ENCODE results near the gene ESPN.
"Not testable (repeated sequence)": the region's sequence is repeated elsewhere in the genome, so short reads cannot be mapped to it uniquely, and the experiment has no call there.

The ESPN gene

GRCh38 chr1:6423321-6423999, 1.1 kb upstream of the ESPN start:
- peak overlapping the region; percentile 53 for H3K4me2 ChIP-seq (ENCODE audit: low read length)
- no peak overlapping the region for H3K4me3 ChIP-seq (ENCODE audit: low read length)
- no peaks in the 10 kb centered on the region for H3K9me3 ChIP-seq (replicated peaks; ENCODE audit: low read length)

GRCh38 chr1:6424000-6424565, 493 bp upstream of the ESPN start:
- peaks cover 72% of the 10 kb centered on the region for H3K27me3 ChIP-seq (ENCODE audit: control insufficient read depth, insufficient read depth, low read length)
- H3K4me1 ChIP-seq (ENCODE audit: control insufficient read depth, insufficient read depth, low read length): peaks cover 33% of the 10 kb centered on the region
- no peak overlapping the region for H3K9ac ChIP-seq (ENCODE audit: low read depth, low read length)
- H3K4me3 ChIP-seq (ENCODE audit: low read length): no peak overlapping the region
- H3K36me3 ChIP-seq (ENCODE audit: insufficient read depth, low read length): no peaks in the 10 kb centered on the region
- peak overlapping the region; percentile 53 for H3K4me2 ChIP-seq (ENCODE audit: low read length)
- no peaks in the 10 kb centered on the region for H3K9me3 ChIP-seq (replicated peaks; ENCODE audit: low read length)

More at GRCh38 chr1:6423321-6423999, 1.1 kb upstream of the ESPN start:
- H3K4me1 ChIP-seq (ENCODE audit: control insufficient read depth, insufficient read depth, low read length): peaks cover 33% of the 10 kb centered on the region
- H3K36me3 ChIP-seq (ENCODE audit: insufficient read depth, low read length): no peaks in the 10 kb centered on the region
- H3K9ac ChIP-seq (ENCODE audit: low read depth, low read length): no peak overlapping the region
- peaks cover 77% of the 10 kb centered on the region for H3K27me3 ChIP-seq (ENCODE audit: control insufficient read depth, insufficient read depth, low read length)

- H3K4me2 ChIP-seq (ENCODE audit: low read length): no peak overlapping the region
- H3K4me1 ChIP-seq (ENCODE audit: control insufficient read depth, insufficient read depth, low read length): peaks cover 28% of the 10 kb centered on the region
- H3K36me3 ChIP-seq (ENCODE audit: insufficient read depth, low read length): no peaks in the 10 kb centered on the region
- no peak overlapping the region for H3K4me3 ChIP-seq (ENCODE audit: low read length)
- no peaks in the 10 kb centered on the region for H3K9me3 ChIP-seq (replicated peaks; ENCODE audit: low read length)
- peaks cover 72% of the 10 kb centered on the region for H3K27me3 ChIP-seq (ENCODE audit: control insufficient read depth, insufficient read depth, low read length)
- H3K9ac ChIP-seq (ENCODE audit: low read depth, low read length): no peak overlapping the region
Observed at GRCh38 chr1:6425658-6426057, 1.1 kb downstream of the ESPN start.

GRCh38 chr1:6426277-6426971, 1.8 kb downstream of the ESPN start:
- no peak overlapping the region for H3K4me2 ChIP-seq (ENCODE audit: low read length)
- H3K27me3 ChIP-seq (ENCODE audit: control insufficient read depth, insufficient read depth, low read length): peaks cover 69% of the 10 kb centered on the region
- H3K9ac ChIP-seq (ENCODE audit: low read depth, low read length): no peak overlapping the region
- no peak overlapping the region for H3K4me3 ChIP-seq (ENCODE audit: low read length)
- H3K36me3 ChIP-seq (ENCODE audit: insufficient read depth, low read length): no peaks in the 10 kb centered on the region
- H3K4me1 ChIP-seq (ENCODE audit: control insufficient read depth, insufficient read depth, low read length): peaks cover 28% of the 10 kb centered on the region
- no peaks in the 10 kb centered on the region for H3K9me3 ChIP-seq (replicated peaks; ENCODE audit: low read length)

- Histone ChIP-seq H3K4me1 (ENCODE audit: control insufficient read depth, insufficient read depth, low read length) (peaks cover 28% of the 10 kb centered on the region), H3K9ac (ENCODE audit: low read depth, low read length) (no peak overlapping the region), H3K4me3 (ENCODE audit: low read length) (no peak overlapping the region), H3K9me3 (replicated peaks; ENCODE audit: low read length) (no peaks in the 10 kb centered on the region), H3K36me3 (ENCODE audit: insufficient read depth, low read length) (no peaks in the 10 kb centered on the region), H3K4me2 (ENCODE audit: low read length) (no peak overlapping the region), H3K27me3 (ENCODE audit: control insufficient read depth, insufficient read depth, low read length) (peaks cover 66% of the 10 kb centered on the region)
Observed at GRCh38 chr1:6426972-6427350, 2.4 kb downstream of the ESPN start.

- H3K27me3 ChIP-seq (ENCODE audit: control insufficient read depth, insufficient read depth, low read length): peaks cover 70% of the 10 kb centered on the region
- no peaks in the 10 kb centered on the region for H3K9me3 ChIP-seq (replicated peaks; ENCODE audit: low read length)
- peaks cover 25% of the 10 kb centered on the region for H3K4me1 ChIP-seq (ENCODE audit: control insufficient read depth, insufficient read depth, low read length)
- no peak overlapping the region for H3K4me2 ChIP-seq (ENCODE audit: low read length)
- H3K36me3 ChIP-seq (ENCODE audit: insufficient read depth, low read length): no peaks in the 10 kb centered on the region
- H3K9ac ChIP-seq (ENCODE audit: low read depth, low read length): no peak overlapping the region
- H3K4me3 ChIP-seq (ENCODE audit: low read length): no peak overlapping the region
Observed at GRCh38 chr1:6427441-6428390, 3.1 kb downstream of the ESPN start.

GRCh38 chr1:6428453-6428852, 3.9 kb downstream of the ESPN start:
- not testable (repeated sequence) for H3K36me3 ChIP-seq (ENCODE audit: insufficient read depth, low read length); H3K4me2 ChIP-seq (ENCODE audit: low read length); H3K9me3 ChIP-seq (replicated peaks; ENCODE audit: low read length); H3K9ac ChIP-seq (ENCODE audit: low read depth, low read length); H3K4me3 ChIP-seq (ENCODE audit: low read length)
- H3K27me3 ChIP-seq (ENCODE audit: control insufficient read depth, insufficient read depth, low read length): peaks cover 65% of the 10 kb centered on the region
- H3K4me1 ChIP-seq (ENCODE audit: control insufficient read depth, insufficient read depth, low read length): peaks cover 18% of the 10 kb centered on the region

GRCh38 chr1:6429660-6430411, 5.3 kb downstream of the ESPN start:
- not testable (repeated sequence) for H3K4me1 ChIP-seq (ENCODE audit: control insufficient read depth, insufficient read depth, low read length); H3K4me3 ChIP-seq (ENCODE audit: low read length); H3K4me2 ChIP-seq (ENCODE audit: low read length); H3K9me3 ChIP-seq (replicated peaks; ENCODE audit: low read length); H3K9ac ChIP-seq (ENCODE audit: low read depth, low read length); H3K36me3 ChIP-seq (ENCODE audit: insufficient read depth, low read length)
- H3K27me3 ChIP-seq (ENCODE audit: control insufficient read depth, insufficient read depth, low read length): peaks cover 59% of the 10 kb centered on the region

- not testable (repeated sequence) for H3K9ac ChIP-seq (ENCODE audit: low read depth, low read length); H3K4me1 ChIP-seq (ENCODE audit: control insufficient read depth, insufficient read depth, low read length); H3K36me3 ChIP-seq (ENCODE audit: insufficient read depth, low read length); H3K4me3 ChIP-seq (ENCODE audit: low read length); H3K4me2 ChIP-seq (ENCODE audit: low read length); H3K9me3 ChIP-seq (replicated peaks; ENCODE audit: low read length)
- peaks cover 48% of the 10 kb centered on the region for H3K27me3 ChIP-seq (ENCODE audit: control insufficient read depth, insufficient read depth, low read length)
Observed at GRCh38 chr1:6431645-6432579, 7.3 kb downstream of the ESPN start.

GRCh38 chr1:6434186-6434585, 9.6 kb downstream of the ESPN start:
- no peak overlapping the region for H3K9ac ChIP-seq (ENCODE audit: low read depth, low read length)
- peaks cover 39% of the 10 kb centered on the region for H3K27me3 ChIP-seq (ENCODE audit: control insufficient read depth, insufficient read depth, low read length)
- H3K9me3 ChIP-seq (replicated peaks; ENCODE audit: low read length): no peaks in the 10 kb centered on the region
- H3K4me1 ChIP-seq (ENCODE audit: control insufficient read depth, insufficient read depth, low read length): peaks cover 6% of the 10 kb centered on the region
- H3K4me3 ChIP-seq (ENCODE audit: low read length): no peak overlapping the region
- H3K4me2 ChIP-seq (ENCODE audit: low read length): no peak overlapping the region
- no peaks in the 10 kb centered on the region for H3K36me3 ChIP-seq (ENCODE audit: insufficient read depth, low read length)

Data from skeletal muscle satellite cell (primary cell).